Immature natural killer cell (primary cell): Measurements from ENCODE around the gene RPS8. TPM values are rescaled to one million over a fixed set of nuclear protein-coding genes. Genes with fewer than 3 reads are reported as not detected.
"Not testable (repeated sequence)": the region's sequence is repeated elsewhere in the genome, so short reads cannot be mapped to it uniquely, and the experiment has no call there.

ENCODE experiments used
- DNase-seq, 3 donors: peaks; one replicate each; pipeline ENCODE4 v3.0.0; 2022; ENCODE audit warnings: mixed read lengths in 1 of 3
- H3K27ac Mint-ChIP-seq, 6 donors: one replicate each; pipeline ENCODE4 v1.8.0; 2020; ENCODE audit warnings: mixed read lengths in 6 of 6, mild to moderate bottlenecking in 5 of 6, inconsistent platforms in 4 of 6, moderate library complexity in 3 of 6
- H3K27me3 Mint-ChIP-seq, 3 donors: one replicate each; pipeline ENCODE4 v1.8.0; 2020 to 2021; ENCODE audit warnings: low read depth in 3 of 3, mild to moderate bottlenecking in 3 of 3, mixed read lengths in 3 of 3, moderate library complexity in 3 of 3, inconsistent platforms in 1 of 3
- H3K36me3 Mint-ChIP-seq, 3 donors: one replicate each; pipeline ENCODE4 v1.8.0; 2020; ENCODE audit warnings: mixed read lengths in 3 of 3, inconsistent platforms in 2 of 3, mild to moderate bottlenecking in 2 of 3
- H3K4me1 Mint-ChIP-seq, 2 donors: one replicate each; pipeline ENCODE4 v1.8.0; 2020; ENCODE audit warnings: inconsistent platforms in 2 of 2, mild to moderate bottlenecking in 2 of 2, mixed read lengths in 2 of 2, moderate library complexity in 1 of 2
- H3K4me3 Mint-ChIP-seq, 5 donors: one replicate each; pipeline ENCODE4 v1.8.0; 2020; ENCODE audit warnings: mild to moderate bottlenecking in 5 of 5, mixed read lengths in 5 of 5, inconsistent platforms in 3 of 5, moderate library complexity in 3 of 5
- H3K9me3 Mint-ChIP-seq, 6 donors: one replicate each; pipeline ENCODE4 v1.8.0; 2020; ENCODE audit warnings: mild to moderate bottlenecking in 6 of 6, mixed read lengths in 6 of 6, inconsistent platforms in 4 of 6, moderate library complexity in 3 of 6
- polyA plus RNA-seq, 3 donors: library from polyadenylated mRNA; unstranded; fragments of 300-500 nt; fragmentation: Illumina TruSeq; gene quantifications; one replicate each; pipeline ENCODE4 v1.2.3, GENCODE V29; 2021

RPS8 gene
- polyA plus RNA-seq, 3 donors from 2014 or later = 412 to 772 (median 474) TPM

GRCh38 chr1:44824392-44824791, 49.1 kb downstream of the RPS8 start:
- H3K27me3 Mint-ChIP-seq, DNase-seq, H3K36me3 Mint-ChIP-seq, H3K4me3 Mint-ChIP-seq, H3K27ac Mint-ChIP-seq, H3K9me3 Mint-ChIP-seq: not testable (repeated sequence)
- H3K4me1 Mint-ChIP-seq = peaks cover 21 to 23% of the 10 kb centered on the region in 2 donors

- no peak for DNase-seq
- H3K4me1 Mint-ChIP-seq = peaks cover 0 to 1% of the 10 kb centered on the region in 2 donors
- no peak overlapping the region for H3K4me3 Mint-ChIP-seq
- H3K27me3 Mint-ChIP-seq = peaks cover 0 to 3% (median 2%) of the 10 kb centered on the region in 3 donors
- no peak overlapping the region for H3K27ac Mint-ChIP-seq
- no peaks in the 10 kb centered on the region for H3K36me3 Mint-ChIP-seq
- peaks cover 0 to 2% (median 0%) of the 10 kb centered on the region in 6 donors for H3K9me3 Mint-ChIP-seq
These were observed 51.2 kb downstream of the RPS8 start for GRCh38 chr1:44826375-44827196.

DNA sequence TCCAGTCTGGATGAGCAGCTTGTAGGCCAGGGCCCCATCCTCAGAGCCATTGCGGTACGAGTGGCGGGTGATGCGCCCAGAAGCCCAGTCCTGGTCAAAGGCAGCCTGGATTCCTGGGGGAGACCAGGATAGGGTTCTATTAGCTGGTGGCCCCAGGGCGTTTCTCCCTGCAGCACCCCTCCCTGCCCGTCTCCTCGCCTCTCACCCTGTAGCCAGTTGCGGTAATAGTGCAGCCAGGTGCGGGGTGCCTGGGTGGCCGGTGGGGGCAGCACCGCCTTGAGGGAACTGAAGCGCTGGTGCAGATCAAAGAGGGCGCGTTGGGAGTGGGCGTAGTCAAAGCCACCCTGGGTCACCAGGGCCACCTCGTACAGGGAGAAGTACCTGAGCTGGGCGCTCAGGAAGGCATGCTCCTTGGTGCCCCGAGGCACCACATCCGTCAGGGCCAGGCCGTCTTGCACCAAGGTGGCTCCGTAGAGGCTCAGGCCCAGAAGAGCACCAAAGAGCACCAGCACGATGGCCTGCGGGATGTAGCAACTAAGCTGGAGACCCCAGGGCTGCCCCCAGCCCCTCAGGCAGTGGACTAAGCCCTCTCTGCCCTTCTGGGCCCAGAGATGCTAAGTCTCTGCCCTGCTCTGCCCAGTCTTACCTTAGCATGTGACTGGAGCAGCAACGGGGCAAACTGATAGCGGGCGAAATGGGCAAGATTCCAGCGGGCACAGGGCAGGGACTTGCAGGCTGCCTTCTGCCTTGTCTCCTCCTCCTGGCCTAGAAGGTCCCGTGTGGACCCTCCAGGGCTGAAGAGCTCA, 52.1 kb downstream of the RPS8 start:
- Mint-ChIP-seq H3K4me1 (no peaks in the 10 kb centered on the region), H3K9me3 (peaks cover 0 to 2% (median 0%) of the 10 kb centered on the region in 6 donors), H3K27ac (no peak overlapping the region), H3K4me3 (no peak overlapping the region), H3K27me3 (peaks cover 0 to 3% (median 2%) of the 10 kb centered on the region in 3 donors), H3K36me3 (no peaks in the 10 kb centered on the region)
- no peak for DNase-seq

GRCh38 chr1:44828003-44828651, 52.8 kb downstream of the RPS8 start:
- peaks cover 0 to 3% (median 2%) of the 10 kb centered on the region in 3 donors for H3K27me3 Mint-ChIP-seq
- H3K4me3 Mint-ChIP-seq = no peak overlapping the region
- no peak for DNase-seq
- H3K27ac Mint-ChIP-seq = no peak overlapping the region
- no peaks in the 10 kb centered on the region for H3K36me3 Mint-ChIP-seq
- peaks cover 0 to 2% (median 0%) of the 10 kb centered on the region in 6 donors for H3K9me3 Mint-ChIP-seq
- no peaks in the 10 kb centered on the region for H3K4me1 Mint-ChIP-seq

Other genes starting within 250 kb of the RPS8 start
- 1 to 10 TPM; 4.2 to 8.8 (median 8.7) TPM for gene TMEM53, start 101.1 kb upstream of the RPS8 start, polyA plus RNA-seq
- gene ARMH1, start 100.8 kb upstream of the RPS8 start, polyA plus RNA-seq = 1 to 10 TPM in 1 of 3 donors, under 1 TPM in 1, not detected in 1; 0.50 to 1.6 TPM
- gene RNU5D-1, start 44.4 kb upstream of the RPS8 start, polyA plus RNA-seq = not detected
- 1 to 10 TPM in 1 of 3 donors, under 1 TPM in 1, not detected in 1; 0.51 to 1.1 TPM for gene KIF2C, start 35.7 kb upstream of the RPS8 start, polyA plus RNA-seq
- under 1 TPM in 1 of 3 donors, not detected in 2; 0.37 TPM for gene BEST4, start 12.6 kb downstream of the RPS8 start, polyA plus RNA-seq
- 1 to 10 TPM; 2.1 to 5.0 (median 2.1) TPM for gene PLK3, start 24.8 kb downstream of the RPS8 start, polyA plus RNA-seq
- not detected for gene DYNLT4, start 31.8 kb downstream of the RPS8 start, polyA plus RNA-seq
- gene BTBD19, start 33.0 kb downstream of the RPS8 start, polyA plus RNA-seq = under 1 TPM in 1 of 3 donors, not detected in 2; 0.38 TPM
- under 1 TPM in 1 of 3 donors, not detected in 2; 0.20 TPM for gene PTCH2, start 67.7 kb downstream of the RPS8 start, polyA plus RNA-seq
- 10 to 100 TPM; 18.1 to 32.7 (median 24.4) TPM for gene EIF2B3, start 211.1 kb downstream of the RPS8 start, polyA plus RNA-seq
- gene HECTD3, start 235.8 kb downstream of the RPS8 start, polyA plus RNA-seq = 10 to 100 TPM in 2 of 3 donors, 1 to 10 TPM in 1; 8.2 to 22.4 (median 17.5) TPM
- 100 to 1,000 TPM in 2 of 3 donors, 10 to 100 TPM in 1; 67.6 to 110 (median 102) TPM for gene UROD, start 236.7 kb downstream of the RPS8 start, polyA plus RNA-seq